WTC11 (cell line): ENCODE measurements around the gene BORCS5. TPM values are rescaled to one million over a fixed set of nuclear protein-coding genes. Genes with fewer than 3 reads are reported as not detected.

Source experiments
- ATAC-seq: fragments of 200-7000 bp; cut with Tn5 transposase; 2 replicates; pipeline ENCODE4 v1.10.0; 2021; ENCODE audit warnings: mild to moderate bottlenecking, moderate library complexity
- CTCF ChIA-PET: fragments of 300-600 bp; sonication (Branson Sonifier 250); formaldehyde crosslinking; loops from one replicate; lab custom pipeline; 2021; ENCODE audit warnings: antibody characterized with exemption; lab: Charles Lee
- POLR2A ChIA-PET: fragments of 350-600 bp; sonication (Branson Sonifier 250); formaldehyde crosslinking; loops from one replicate; lab custom pipeline; 2021; ENCODE audit warnings: antibody characterized with exemption; lab: Charles Lee
- DNase-seq: peaks from one replicate; pipeline ENCODE4 v3.0.0; 2021; ENCODE audit warnings: low spot score
- H3K27ac Mint-ChIP-seq: 2 replicates; pipeline ENCODE4 v1.8.0; 2021; ENCODE audit warnings: mixed read lengths
- H3K27me3 Mint-ChIP-seq: 2 replicates; pipeline ENCODE4 v1.8.0; 2021; ENCODE audit warnings: low read depth, mild to moderate bottlenecking, moderate library complexity, mixed read lengths
- H3K36me3 Mint-ChIP-seq: 2 replicates; pipeline ENCODE4 v1.8.0; 2021; ENCODE audit warnings: mixed read lengths
- H3K4me1 Mint-ChIP-seq: 2 replicates; pipeline ENCODE4 v1.8.0; 2022; ENCODE audit warnings: mixed read lengths
- H3K4me3 Mint-ChIP-seq: 2 replicates; pipeline ENCODE4 v1.8.0; 2021; ENCODE audit warnings: mild to moderate bottlenecking, moderate library complexity, mixed read lengths
- H3K9me3 Mint-ChIP-seq: 2 replicates; pipeline ENCODE4 v1.8.0; 2021; ENCODE audit warnings: mixed read lengths
- AR ChIP-seq: fragments of 250-450 bp; sonication (Bioruptor Pico); IDR thresholded peaks from 2 replicates; pipeline ENCODE4 v1.9.0; 2021; ENCODE audit warnings: mild to moderate bottlenecking
- ATF1 ChIP-seq: sonication (generic); formaldehyde crosslinking; IDR thresholded peaks from 2 replicates; pipeline ENCODE4 v1.8.1; 2023; ENCODE audit warnings: mild to moderate bottlenecking, moderate library complexity, missing genetic modification reagents
- CREM ChIP-seq: sonication (generic); formaldehyde crosslinking; IDR thresholded peaks from 2 replicates; pipeline ENCODE4 v1.8.1; 2022; ENCODE audit warnings: mild to moderate bottlenecking, missing genetic modification reagents, moderate library complexity
- ELF4 ChIP-seq: sonication (generic); formaldehyde crosslinking; IDR thresholded peaks from 2 replicates; pipeline ENCODE4 v1.8.1; 2022; ENCODE audit warnings: low read depth, mild to moderate bottlenecking, moderate library complexity, missing genetic modification reagents
- EMX1 ChIP-seq: fragments of 250-450 bp; sonication (Bioruptor Pico); IDR thresholded peaks from 2 replicates; pipeline ENCODE4 v1.8.0; 2021; ENCODE audit warnings: mild to moderate bottlenecking
- ESRRA ChIP-seq: sonication (generic); formaldehyde crosslinking; IDR thresholded peaks from 2 replicates; pipeline ENCODE4 v1.8.1; 2022; ENCODE audit warnings: mild to moderate bottlenecking, missing genetic modification reagents, borderline replicate concordance
- FOXJ3 ChIP-seq: sonication (generic); formaldehyde crosslinking; IDR thresholded peaks from 2 replicates; pipeline ENCODE4 v1.9.0; 2021; ENCODE audit warnings: missing genetic modification reagents, mild to moderate bottlenecking, borderline replicate concordance
- HMGA2 ChIP-seq: fragments of 250-450 bp; sonication (Bioruptor Pico); IDR thresholded peaks from 2 replicates; pipeline ENCODE4 v1.4.0; 2021; ENCODE audit warnings: mild to moderate bottlenecking, moderate library complexity
- NFATC4 ChIP-seq: fragments of 250-450 bp; sonication (Bioruptor Pico); IDR thresholded peaks from 2 replicates; pipeline ENCODE4 v1.9.0; 2021; ENCODE audit warnings: mild to moderate bottlenecking
- NFE2L1 ChIP-seq: sonication (generic); formaldehyde crosslinking; IDR thresholded peaks from 2 replicates; pipeline ENCODE4 v1.8.1; 2023; ENCODE audit warnings: missing genetic modification reagents
- PRRX2 ChIP-seq: fragments of 250-450 bp; sonication (Bioruptor Pico); IDR thresholded peaks from 2 replicates; pipeline ENCODE4 v1.8.0; 2021; ENCODE audit warnings: mild to moderate bottlenecking
- SOX15 ChIP-seq: fragments of 250-450 bp; sonication (Bioruptor Pico); IDR thresholded peaks from 2 replicates; pipeline ENCODE4 v1.9.0; 2021; ENCODE audit warnings: mild to moderate bottlenecking
- TCF7 ChIP-seq: sonication (generic); formaldehyde crosslinking; IDR thresholded peaks from 2 replicates; pipeline ENCODE4 v1.8.0; 2022; ENCODE audit warnings: mild to moderate bottlenecking, low read depth, missing genetic modification reagents, moderate library complexity
- ZNF219 ChIP-seq: sonication (generic); formaldehyde crosslinking; IDR thresholded peaks from 2 replicates; pipeline ENCODE4 v1.8.0; 2023; ENCODE audit warnings: missing genetic modification reagents, mild to moderate bottlenecking, borderline replicate concordance
- ZNF671 ChIP-seq: fragments of 250-450 bp; sonication (Bioruptor Pico); IDR thresholded peaks from 2 replicates; pipeline ENCODE4 v1.8.0; 2021; ENCODE audit warnings: mild to moderate bottlenecking
- total RNA-seq: library from RNA; stranded (reverse); gene quantifications from 3 replicates; pipeline ENCODE4 v1.2.3, GENCODE V29; 2021
- TF ChIP-seq, protein P1 (sequence below): sonication (generic); formaldehyde crosslinking; IDR thresholded peaks from 2 replicates; pipeline ENCODE4 v1.8.0; 2023; ENCODE audit warnings: missing genetic modification reagents, mild to moderate bottlenecking, borderline replicate concordance
- TF ChIP-seq, protein P2 (sequence below): sonication (generic); formaldehyde crosslinking; conservative IDR thresholded peaks from 2 replicates; pipeline ENCODE4 v1.8.1; 2023; ENCODE audit warnings: mild to moderate bottlenecking, low read depth, missing genetic modification reagents, moderate library complexity
- TF ChIP-seq, protein P3 (sequence below): sonication (generic); formaldehyde crosslinking; IDR thresholded peaks from 2 replicates; pipeline ENCODE4 v1.8.0; 2022; ENCODE audit warnings: missing genetic modification reagents

BORCS5 gene
- total RNA-seq, 1 experiment from 2014 or later = 16.4 TPM

DNA sequence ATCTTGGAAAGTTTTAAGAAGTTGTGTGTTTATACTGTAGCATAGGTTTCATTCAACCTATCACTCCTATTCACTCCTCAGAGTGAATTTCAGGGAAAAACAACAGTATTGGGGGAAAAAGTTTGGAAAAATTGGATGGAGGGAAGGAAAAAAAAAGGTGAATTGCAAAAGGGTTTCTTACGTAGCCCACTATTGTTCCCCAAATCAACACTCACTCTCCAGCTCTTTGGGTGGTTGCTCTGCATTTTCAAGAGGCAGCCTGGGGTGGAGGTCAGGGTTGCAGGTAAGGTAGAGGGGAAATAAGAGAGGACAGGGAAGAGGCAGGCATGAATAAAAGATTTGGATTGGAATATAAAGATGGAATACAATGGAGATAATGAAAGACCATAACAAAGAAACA, 42.3 kb downstream of the BORCS5 start:
- peaks cover 10% of the 10 kb centered on the region for H3K36me3 Mint-ChIP-seq
- ATAC-seq = peak; percentile 60; the same call in 1 of the 2 replicates
- no peak overlapping the region for H3K4me3 Mint-ChIP-seq
- no peak for DNase-seq
- no peaks in the 10 kb centered on the region for H3K27me3 Mint-ChIP-seq
- POLR2A ChIA-PET = no interaction called here
- peaks cover 41% of the 10 kb centered on the region for H3K4me1 Mint-ChIP-seq
- CTCF ChIA-PET = interaction anchor here (1.2 to 2.5 kb wide), 5 partner anchors 49 to 338 kb away, joined by 3 to 10 read pairs (median 6); partner anchors contain the start of gene MANSC1
- peak overlapping the region; percentile 92 for H3K27ac Mint-ChIP-seq
- peaks cover 16% of the 10 kb centered on the region for H3K9me3 Mint-ChIP-seq
- TF ChIP-seq AR (CRISPR knock-in tag) (no peak), HMGA2 (CRISPR knock-in tag) (no peak), FOXJ3 (CRISPR knock-in tag) (no peak), PRRX2 (CRISPR knock-in tag) (no peak), ZNF671 (CRISPR knock-in tag) (no peak), NFATC4 (CRISPR knock-in tag) (no peak)
- TF ChIP-seq, protein P1, sequence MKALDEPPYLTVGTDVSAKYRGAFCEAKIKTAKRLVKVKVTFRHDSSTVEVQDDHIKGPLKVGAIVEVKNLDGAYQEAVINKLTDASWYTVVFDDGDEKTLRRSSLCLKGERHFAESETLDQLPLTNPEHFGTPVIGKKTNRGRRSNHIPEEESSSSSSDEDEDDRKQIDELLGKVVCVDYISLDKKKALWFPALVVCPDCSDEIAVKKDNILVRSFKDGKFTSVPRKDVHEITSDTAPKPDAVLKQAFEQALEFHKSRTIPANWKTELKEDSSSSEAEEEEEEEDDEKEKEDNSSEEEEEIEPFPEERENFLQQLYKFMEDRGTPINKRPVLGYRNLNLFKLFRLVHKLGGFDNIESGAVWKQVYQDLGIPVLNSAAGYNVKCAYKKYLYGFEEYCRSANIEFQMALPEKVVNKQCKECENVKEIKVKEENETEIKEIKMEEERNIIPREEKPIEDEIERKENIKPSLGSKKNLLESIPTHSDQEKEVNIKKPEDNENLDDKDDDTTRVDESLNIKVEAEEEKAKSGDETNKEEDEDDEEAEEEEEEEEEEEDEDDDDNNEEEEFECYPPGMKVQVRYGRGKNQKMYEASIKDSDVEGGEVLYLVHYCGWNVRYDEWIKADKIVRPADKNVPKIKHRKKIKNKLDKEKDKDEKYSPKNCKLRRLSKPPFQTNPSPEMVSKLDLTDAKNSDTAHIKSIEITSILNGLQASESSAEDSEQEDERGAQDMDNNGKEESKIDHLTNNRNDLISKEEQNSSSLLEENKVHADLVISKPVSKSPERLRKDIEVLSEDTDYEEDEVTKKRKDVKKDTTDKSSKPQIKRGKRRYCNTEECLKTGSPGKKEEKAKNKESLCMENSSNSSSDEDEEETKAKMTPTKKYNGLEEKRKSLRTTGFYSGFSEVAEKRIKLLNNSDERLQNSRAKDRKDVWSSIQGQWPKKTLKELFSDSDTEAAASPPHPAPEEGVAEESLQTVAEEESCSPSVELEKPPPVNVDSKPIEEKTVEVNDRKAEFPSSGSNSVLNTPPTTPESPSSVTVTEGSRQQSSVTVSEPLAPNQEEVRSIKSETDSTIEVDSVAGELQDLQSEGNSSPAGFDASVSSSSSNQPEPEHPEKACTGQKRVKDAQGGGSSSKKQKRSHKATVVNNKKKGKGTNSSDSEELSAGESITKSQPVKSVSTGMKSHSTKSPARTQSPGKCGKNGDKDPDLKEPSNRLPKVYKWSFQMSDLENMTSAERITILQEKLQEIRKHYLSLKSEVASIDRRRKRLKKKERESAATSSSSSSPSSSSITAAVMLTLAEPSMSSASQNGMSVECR = no peak
- TF ChIP-seq, protein P2, sequence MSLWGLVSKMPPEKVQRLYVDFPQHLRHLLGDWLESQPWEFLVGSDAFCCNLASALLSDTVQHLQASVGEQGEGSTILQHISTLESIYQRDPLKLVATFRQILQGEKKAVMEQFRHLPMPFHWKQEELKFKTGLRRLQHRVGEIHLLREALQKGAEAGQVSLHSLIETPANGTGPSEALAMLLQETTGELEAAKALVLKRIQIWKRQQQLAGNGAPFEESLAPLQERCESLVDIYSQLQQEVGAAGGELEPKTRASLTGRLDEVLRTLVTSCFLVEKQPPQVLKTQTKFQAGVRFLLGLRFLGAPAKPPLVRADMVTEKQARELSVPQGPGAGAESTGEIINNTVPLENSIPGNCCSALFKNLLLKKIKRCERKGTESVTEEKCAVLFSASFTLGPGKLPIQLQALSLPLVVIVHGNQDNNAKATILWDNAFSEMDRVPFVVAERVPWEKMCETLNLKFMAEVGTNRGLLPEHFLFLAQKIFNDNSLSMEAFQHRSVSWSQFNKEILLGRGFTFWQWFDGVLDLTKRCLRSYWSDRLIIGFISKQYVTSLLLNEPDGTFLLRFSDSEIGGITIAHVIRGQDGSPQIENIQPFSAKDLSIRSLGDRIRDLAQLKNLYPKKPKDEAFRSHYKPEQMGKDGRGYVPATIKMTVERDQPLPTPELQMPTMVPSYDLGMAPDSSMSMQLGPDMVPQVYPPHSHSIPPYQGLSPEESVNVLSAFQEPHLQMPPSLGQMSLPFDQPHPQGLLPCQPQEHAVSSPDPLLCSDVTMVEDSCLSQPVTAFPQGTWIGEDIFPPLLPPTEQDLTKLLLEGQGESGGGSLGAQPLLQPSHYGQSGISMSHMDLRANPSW (CRISPR knock-in tag) = no peak

DNA sequence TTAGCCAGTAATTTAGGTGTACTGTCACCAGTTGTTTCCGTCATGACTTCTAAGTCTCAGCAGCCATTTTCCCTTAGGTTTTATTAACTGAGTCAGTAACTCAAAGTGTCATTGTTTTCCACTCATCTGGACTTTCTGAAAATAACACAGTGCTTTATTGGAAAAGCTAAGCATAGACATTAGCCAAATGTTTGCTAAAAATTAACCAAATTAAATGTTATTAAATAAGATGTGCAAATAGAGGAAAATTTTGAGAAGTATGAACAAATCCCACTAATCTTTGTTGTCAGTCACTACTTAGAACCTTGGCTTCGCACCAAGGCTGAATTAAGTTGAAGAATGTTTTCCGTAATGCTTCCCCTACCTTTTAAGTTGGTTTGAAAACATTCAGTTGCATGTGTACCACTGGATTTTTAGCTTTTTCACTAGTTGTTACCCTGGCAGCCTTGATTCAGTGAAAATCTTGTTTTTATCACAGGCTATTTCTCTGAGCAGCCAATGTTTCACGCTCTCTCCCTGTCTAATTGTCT, 43.0 kb downstream of the BORCS5 start:
- H3K27me3 Mint-ChIP-seq = no peaks in the 10 kb centered on the region
- H3K9me3 Mint-ChIP-seq = peaks cover 15% of the 10 kb centered on the region
- POLR2A ChIA-PET = no interaction called here
- 0 out of 2 replicates have a peak overlapping the region, but pooled peaks have one; percentile 11 for H3K27ac Mint-ChIP-seq
- TF ChIP-seq TCF7 (CRISPR knock-in tag) = no peak
- TF ChIP-seq ELF4 = no peak
- no peak for TF ChIP-seq ESRRA
- TF ChIP-seq, protein P3, sequence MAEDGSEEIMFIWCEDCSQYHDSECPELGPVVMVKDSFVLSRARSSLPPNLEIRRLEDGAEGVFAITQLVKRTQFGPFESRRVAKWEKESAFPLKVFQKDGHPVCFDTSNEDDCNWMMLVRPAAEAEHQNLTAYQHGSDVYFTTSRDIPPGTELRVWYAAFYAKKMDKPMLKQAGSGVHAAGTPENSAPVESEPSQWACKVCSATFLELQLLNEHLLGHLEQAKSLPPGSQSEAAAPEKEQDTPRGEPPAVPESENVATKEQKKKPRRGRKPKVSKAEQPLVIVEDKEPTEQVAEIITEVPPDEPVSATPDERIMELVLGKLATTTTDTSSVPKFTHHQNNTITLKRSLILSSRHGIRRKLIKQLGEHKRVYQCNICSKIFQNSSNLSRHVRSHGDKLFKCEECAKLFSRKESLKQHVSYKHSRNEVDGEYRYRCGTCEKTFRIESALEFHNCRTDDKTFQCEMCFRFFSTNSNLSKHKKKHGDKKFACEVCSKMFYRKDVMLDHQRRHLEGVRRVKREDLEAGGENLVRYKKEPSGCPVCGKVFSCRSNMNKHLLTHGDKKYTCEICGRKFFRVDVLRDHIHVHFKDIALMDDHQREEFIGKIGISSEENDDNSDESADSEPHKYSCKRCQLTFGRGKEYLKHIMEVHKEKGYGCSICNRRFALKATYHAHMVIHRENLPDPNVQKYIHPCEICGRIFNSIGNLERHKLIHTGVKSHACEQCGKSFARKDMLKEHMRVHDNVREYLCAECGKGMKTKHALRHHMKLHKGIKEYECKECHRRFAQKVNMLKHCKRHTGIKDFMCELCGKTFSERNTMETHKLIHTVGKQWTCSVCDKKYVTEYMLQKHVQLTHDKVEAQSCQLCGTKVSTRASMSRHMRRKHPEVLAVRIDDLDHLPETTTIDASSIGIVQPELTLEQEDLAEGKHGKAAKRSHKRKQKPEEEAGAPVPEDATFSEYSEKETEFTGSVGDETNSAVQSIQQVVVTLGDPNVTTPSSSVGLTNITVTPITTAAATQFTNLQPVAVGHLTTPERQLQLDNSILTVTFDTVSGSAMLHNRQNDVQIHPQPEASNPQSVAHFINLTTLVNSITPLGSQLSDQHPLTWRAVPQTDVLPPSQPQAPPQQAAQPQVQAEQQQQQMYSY = no peak
- no peak for TF ChIP-seq ATF1 (CRISPR knock-in tag)
- no peak for TF ChIP-seq EMX1 (CRISPR knock-in tag)
- no peak for TF ChIP-seq CREM (CRISPR knock-in tag)
- no peak for TF ChIP-seq NFE2L1
- no peak for TF ChIP-seq ZNF219 (CRISPR knock-in tag)
- TF ChIP-seq SOX15 (CRISPR knock-in tag) = no peak
- TF ChIP-seq, all 79 proteins: peak for 0
- CTCF ChIA-PET = interaction anchor here (1.3 to 2.5 kb wide), 2 partner anchors 164 to 337 kb away, joined by 6 to 10 read pairs; no protein-coding TSS in a partner anchor
- H3K4me1 Mint-ChIP-seq = peaks cover 44% of the 10 kb centered on the region
- H3K36me3 Mint-ChIP-seq = peaks cover 10% of the 10 kb centered on the region
- no peak for ATAC-seq
- no peak overlapping the region for H3K4me3 Mint-ChIP-seq
- no peak for DNase-seq
